GM10266 (cell line): ENCODE results near the gene HSD17B12.

Source experiments
- DNase-seq: peaks from one replicate; pipeline ENCODE4 v3.0.0; 2012; ENCODE audit errors: extremely low spot score
- CTCF ChIP-seq: IDR thresholded peaks from 2 replicates; pipeline ENCODE4 v1.5.1; 2012; ENCODE audit warnings: mild to moderate bottlenecking, low read depth; ENCODE audit not compliant: control insufficient read depth, insufficient read depth; ENCODE audit errors: missing control alignments

HSD17B12 gene

GRCh38 chr11:43895601-43896000, 215.1 kb downstream of the HSD17B12 start:
- no peak for DNase-seq
- no peak for TF ChIP-seq CTCF

- no peak for DNase-seq
- TF ChIP-seq CTCF = no peak
These were observed 218.0 kb downstream of the HSD17B12 start for GRCh38 chr11:43898574-43898973.

- DNase-seq = no peak
- TF ChIP-seq CTCF = no peak
These were observed 218.6 kb downstream of the HSD17B12 start for GRCh38 chr11:43899094-43899493.

GRCh38 chr11:43901551-43901950, 221.0 kb downstream of the HSD17B12 start:
- DNase-seq = no peak
- no peak for TF ChIP-seq CTCF

DNA sequence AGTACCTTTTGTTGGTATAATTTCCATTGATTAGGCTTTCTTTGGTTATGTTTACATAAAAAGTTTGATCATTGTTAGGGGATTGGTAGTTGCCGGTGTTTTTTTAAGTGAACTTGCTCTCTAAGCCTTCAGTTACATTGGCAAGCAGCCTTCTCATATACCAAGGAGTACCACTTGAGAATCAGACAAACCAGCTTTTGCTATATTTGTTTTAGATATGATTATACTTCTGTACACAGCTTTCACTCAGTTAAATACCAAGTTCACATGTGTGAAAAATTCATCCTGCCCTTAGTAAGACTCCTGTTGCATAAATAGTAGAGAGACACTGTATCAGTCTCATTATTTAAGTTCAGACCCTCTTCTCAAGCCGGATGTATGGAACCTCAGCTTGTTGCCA, 222.5 kb downstream of the HSD17B12 start:
- TF ChIP-seq CTCF = no peak
- no peak for DNase-seq

DNA sequence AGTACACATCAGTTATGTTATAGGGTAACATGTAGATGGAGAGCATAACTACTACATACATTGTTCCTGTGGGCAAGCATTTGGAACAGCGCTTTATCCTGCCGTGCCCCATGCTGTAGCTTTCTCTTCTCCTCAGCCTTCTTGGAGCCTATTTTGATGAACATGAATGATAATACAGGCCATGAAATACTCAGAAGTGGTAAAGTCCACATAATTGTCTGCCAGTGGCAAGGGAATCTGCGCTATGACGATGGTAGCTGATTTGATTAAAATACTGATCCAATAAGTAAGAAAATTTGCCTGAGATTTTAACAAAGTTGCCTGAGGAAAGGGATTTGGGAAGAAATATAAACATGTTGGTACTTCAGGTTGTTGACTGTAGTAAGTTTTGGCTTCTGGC, 223.4 kb downstream of the HSD17B12 start:
- DNase-seq = no peak
- no peak for TF ChIP-seq CTCF

DNA sequence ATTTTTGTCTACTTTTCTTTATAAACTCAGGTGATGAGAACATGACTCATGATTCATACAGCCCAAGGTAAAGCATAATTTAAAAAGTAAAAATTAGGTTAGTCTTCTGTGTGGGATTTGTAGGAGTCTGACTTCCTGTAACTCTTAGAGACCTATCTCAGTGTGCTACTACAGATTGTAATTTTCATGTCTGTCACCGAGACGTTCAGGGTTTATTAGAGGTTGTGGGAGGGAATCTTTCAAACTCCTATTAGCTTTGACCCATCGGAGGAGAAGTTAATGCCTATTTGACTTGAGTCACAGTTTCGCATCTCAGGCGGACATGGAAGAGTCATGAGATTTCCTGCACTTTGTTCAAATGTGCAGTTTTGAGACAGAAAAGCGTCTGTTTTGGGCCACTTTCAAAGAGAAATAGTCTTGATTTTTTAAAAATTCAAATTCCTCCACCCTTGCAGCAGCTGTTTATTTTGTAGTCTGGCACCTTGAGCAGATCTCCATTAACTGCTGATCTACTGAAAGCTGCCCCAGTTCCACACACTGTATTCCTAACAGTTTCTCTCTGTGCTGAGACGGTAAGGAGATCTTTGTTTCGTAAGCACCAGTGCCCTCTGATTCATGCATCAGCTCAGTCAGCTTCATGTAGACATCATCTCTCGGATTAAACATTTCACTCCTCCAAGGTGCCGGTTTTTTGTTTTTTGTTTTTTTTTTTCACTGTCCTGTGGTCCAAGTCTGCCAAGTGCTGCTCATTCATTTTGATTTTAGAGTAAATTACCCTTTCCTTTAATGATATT, 224.4 kb downstream of the HSD17B12 start:
- no peak for TF ChIP-seq CTCF
- no peak for DNase-seq
